ENCODE measurements around the gene SOX18. TPM values are rescaled to one million over a fixed set of nuclear protein-coding genes. Genes with fewer than 3 reads are reported as not detected.
A peak's percentile ranks its signal among the peaks of the same experiment; 100 is the strongest.

The SOX18 gene
- total and polyA plus RNA-seq, 2 of the 13 experiments (the other 11 are each of a cell fraction or from before 2014, with no cell fraction given) = 1.6 to 1.9 TPM

DNA sequence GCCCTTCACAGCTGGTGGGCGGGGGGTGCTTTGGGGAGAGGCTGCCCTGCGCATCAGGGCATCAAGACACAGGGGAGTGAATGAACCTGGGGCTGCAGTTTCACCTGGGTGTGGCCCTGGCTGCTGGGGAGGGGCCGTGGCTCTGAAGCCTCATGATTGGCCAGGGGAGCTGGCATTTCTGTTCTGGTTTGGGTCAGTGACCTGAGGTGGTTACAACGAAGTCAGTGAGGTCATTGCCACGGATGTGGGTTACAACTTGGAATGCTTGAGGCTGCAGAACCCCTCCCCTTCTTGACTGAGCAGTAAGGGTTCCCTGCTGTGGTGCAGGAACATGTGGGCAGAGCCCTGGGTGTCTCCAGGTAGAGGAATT, 16.5 kb upstream of the SOX18 start (continued):
- TF ChIP-seq, protein P1, sequence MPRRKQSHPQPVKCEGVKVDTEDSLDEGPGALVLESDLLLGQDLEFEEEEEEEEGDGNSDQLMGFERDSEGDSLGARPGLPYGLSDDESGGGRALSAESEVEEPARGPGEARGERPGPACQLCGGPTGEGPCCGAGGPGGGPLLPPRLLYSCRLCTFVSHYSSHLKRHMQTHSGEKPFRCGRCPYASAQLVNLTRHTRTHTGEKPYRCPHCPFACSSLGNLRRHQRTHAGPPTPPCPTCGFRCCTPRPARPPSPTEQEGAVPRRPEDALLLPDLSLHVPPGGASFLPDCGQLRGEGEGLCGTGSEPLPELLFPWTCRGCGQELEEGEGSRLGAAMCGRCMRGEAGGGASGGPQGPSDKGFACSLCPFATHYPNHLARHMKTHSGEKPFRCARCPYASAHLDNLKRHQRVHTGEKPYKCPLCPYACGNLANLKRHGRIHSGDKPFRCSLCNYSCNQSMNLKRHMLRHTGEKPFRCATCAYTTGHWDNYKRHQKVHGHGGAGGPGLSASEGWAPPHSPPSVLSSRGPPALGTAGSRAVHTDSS (CRISPR knock-in tag; conservative IDR thresholded peaks at IDR 0.05) = no peak
- peak; percentile 13 for TF ChIP-seq AGO1 (IDR thresholded peaks at IDR 0.05; ENCODE audit: low read depth, low read length, poor library complexity, severe bottlenecking)
- TF ChIP-seq, protein P2, sequence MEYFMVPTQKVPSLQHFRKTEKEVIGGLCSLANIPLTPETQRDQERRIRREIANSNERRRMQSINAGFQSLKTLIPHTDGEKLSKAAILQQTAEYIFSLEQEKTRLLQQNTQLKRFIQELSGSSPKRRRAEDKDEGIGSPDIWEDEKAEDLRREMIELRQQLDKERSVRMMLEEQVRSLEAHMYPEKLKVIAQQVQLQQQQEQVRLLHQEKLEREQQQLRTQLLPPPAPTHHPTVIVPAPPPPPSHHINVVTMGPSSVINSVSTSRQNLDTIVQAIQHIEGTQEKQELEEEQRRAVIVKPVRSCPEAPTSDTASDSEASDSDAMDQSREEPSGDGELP (IDR thresholded peaks at IDR 0.05; ENCODE audit: borderline replicate concordance, low read depth) = no peak
- TF ChIP-seq ZC3H13 (CRISPR knock-in tag; IDR thresholded peaks at IDR 0.05) = 0 out of 2 replicates have a peak, but pooled peaks have one; percentile 40
- TF ChIP-seq, protein P3, sequence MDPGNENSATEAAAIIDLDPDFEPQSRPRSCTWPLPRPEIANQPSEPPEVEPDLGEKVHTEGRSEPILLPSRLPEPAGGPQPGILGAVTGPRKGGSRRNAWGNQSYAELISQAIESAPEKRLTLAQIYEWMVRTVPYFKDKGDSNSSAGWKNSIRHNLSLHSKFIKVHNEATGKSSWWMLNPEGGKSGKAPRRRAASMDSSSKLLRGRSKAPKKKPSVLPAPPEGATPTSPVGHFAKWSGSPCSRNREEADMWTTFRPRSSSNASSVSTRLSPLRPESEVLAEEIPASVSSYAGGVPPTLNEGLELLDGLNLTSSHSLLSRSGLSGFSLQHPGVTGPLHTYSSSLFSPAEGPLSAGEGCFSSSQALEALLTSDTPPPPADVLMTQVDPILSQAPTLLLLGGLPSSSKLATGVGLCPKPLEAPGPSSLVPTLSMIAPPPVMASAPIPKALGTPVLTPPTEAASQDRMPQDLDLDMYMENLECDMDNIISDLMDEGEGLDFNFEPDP (CRISPR knock-in tag; conservative IDR thresholded peaks at IDR 0.05) = no peak
- no peak for TF ChIP-seq ATAD3A (CRISPR knock-in tag; IDR thresholded peaks at IDR 0.05)
- no peak for TF ChIP-seq IRF2 (CRISPR knock-in tag; IDR thresholded peaks at IDR 0.05)
- TF ChIP-seq CBX5 (CRISPR knock-in tag; IDR thresholded peaks at IDR 0.05; ENCODE audit: borderline replicate concordance) = no peak; the same call in 1 of the 2 replicates
- TF ChIP-seq RARA (CRISPR knock-in tag; IDR thresholded peaks at IDR 0.05) = 0 out of 2 replicates have a peak, but pooled peaks have one; percentile 14
- no peak for TF ChIP-seq NFRKB (IDR thresholded peaks at IDR 0.05)
- no peak for TF ChIP-seq EZH2 (conservative IDR thresholded peaks at IDR 0.05; ENCODE audit: low read depth, low read length)
- TF ChIP-seq ZFX (CRISPR knock-in tag; IDR thresholded peaks at IDR 0.05; ENCODE audit: low read depth) = no peak
- TF ChIP-seq NFATC3 (CRISPR knock-in tag; IDR thresholded peaks at IDR 0.05) = 0 out of 2 replicates have a peak, but pooled peaks have one; percentile 0
- TF ChIP-seq FOXA1 (IDR thresholded peaks at IDR 0.05) = no peak
- TF ChIP-seq FOXA1 (CRISPR knock-in tag; IDR thresholded peaks at IDR 0.05) = no peak
- no peak for TF ChIP-seq ZNF589 (CRISPR knock-in tag; conservative IDR thresholded peaks at IDR 0.05)
- no peak for TF ChIP-seq ZNF678 (CRISPR knock-in tag; IDR thresholded peaks at IDR 0.05)
- TF ChIP-seq, protein P4, sequence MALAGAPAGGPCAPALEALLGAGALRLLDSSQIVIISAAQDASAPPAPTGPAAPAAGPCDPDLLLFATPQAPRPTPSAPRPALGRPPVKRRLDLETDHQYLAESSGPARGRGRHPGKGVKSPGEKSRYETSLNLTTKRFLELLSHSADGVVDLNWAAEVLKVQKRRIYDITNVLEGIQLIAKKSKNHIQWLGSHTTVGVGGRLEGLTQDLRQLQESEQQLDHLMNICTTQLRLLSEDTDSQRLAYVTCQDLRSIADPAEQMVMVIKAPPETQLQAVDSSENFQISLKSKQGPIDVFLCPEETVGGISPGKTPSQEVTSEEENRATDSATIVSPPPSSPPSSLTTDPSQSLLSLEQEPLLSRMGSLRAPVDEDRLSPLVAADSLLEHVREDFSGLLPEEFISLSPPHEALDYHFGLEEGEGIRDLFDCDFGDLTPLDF (CRISPR knock-in tag; IDR thresholded peaks at IDR 0.05) = no peak
- TF ChIP-seq SIN3B (IDR thresholded peaks at IDR 0.05; ENCODE audit: low read length) = no peak
- no peak for TF ChIP-seq SOX13 (IDR thresholded peaks at IDR 0.05)
- peak in 1 of 2 experiments; percentile 6; a peak in 1 of 4 replicates for TF ChIP-seq SOX13 (CRISPR knock-in tag; conservative IDR thresholded peaks at IDR 0.05 in 1 of 2, IDR thresholded peaks at IDR 0.05 in 1 of 2)
- TF ChIP-seq, protein P5, sequence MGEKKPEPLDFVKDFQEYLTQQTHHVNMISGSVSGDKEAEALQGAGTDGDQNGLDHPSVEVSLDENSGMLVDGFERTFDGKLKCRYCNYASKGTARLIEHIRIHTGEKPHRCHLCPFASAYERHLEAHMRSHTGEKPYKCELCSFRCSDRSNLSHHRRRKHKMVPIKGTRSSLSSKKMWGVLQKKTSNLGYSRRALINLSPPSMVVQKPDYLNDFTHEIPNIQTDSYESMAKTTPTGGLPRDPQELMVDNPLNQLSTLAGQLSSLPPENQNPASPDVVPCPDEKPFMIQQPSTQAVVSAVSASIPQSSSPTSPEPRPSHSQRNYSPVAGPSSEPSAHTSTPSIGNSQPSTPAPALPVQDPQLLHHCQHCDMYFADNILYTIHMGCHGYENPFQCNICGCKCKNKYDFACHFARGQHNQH (CRISPR knock-in tag; IDR thresholded peaks at IDR 0.05) = peak; percentile 23; the same call in 1 of the 2 replicates
- TF ChIP-seq ETV6 (CRISPR knock-in tag; conservative IDR thresholded peaks at IDR 0.05) = no peak; the same call in 1 of the 2 replicates
- peak; percentile 17 for TF ChIP-seq AKAP8 (CRISPR knock-in tag; IDR thresholded peaks at IDR 0.05)
- TF ChIP-seq ZNF777 (CRISPR knock-in tag; IDR thresholded peaks at IDR 0.05) = no peak
- TF ChIP-seq ZNF891 (CRISPR knock-in tag; IDR thresholded peaks at IDR 0.05) = no peak; the same call in 1 of the 2 replicates
- TF ChIP-seq GATA4 (IDR thresholded peaks at IDR 0.05; ENCODE audit: borderline replicate concordance, low read depth) = no peak
- TF ChIP-seq ZSCAN21 (CRISPR knock-in tag; IDR thresholded peaks at IDR 0.05; ENCODE audit: borderline replicate concordance) = 0 out of 2 replicates have a peak, but pooled peaks have one; percentile 4

Measured in HepG2 (cell line).